Neural progenitor cell (in vitro differentiated cells): Measurements from ENCODE around the gene DEPP1. TPM values are rescaled to one million over a fixed set of nuclear protein-coding genes. Genes with fewer than 3 reads are reported as not detected.

Experiments used
- DNase-seq: peaks from one replicate; pipeline ENCODE4 v3.0.0-alpha.2; 2016; ENCODE audit warnings: low spot score
- H2AFZ ChIP-seq: fragments of 200-600 bp; sonication (generic); replicated peaks from 2 replicates; pipeline ENCODE4 v1.6.1; 2016; ENCODE audit warnings: antibody characterized with exemption
- H3F3A ChIP-seq: fragments of 200-600 bp; sonication (generic); 2 replicates; pipeline ENCODE4 v1.6.1; 2016; ENCODE audit warnings: antibody characterized with exemption, low read depth
- H3K27ac ChIP-seq: fragments of 200-600 bp; sonication (generic); 2 replicates; pipeline ENCODE4 v1.5.1; 2016; ENCODE audit warnings: mild to moderate bottlenecking
- H3K27me3 ChIP-seq: fragments of 200-600 bp; sonication (generic); 2 replicates; pipeline ENCODE4 v1.6.1; 2016; ENCODE audit warnings: mild to moderate bottlenecking, moderate library complexity
- H3K36me3 ChIP-seq: fragments of 200-600 bp; sonication (generic); 2 replicates; pipeline ENCODE4 v1.5.1; 2016
- H3K4me1 ChIP-seq: fragments of 200-600 bp; sonication (generic); 2 replicates; pipeline ENCODE4 v1.6.1; 2016; ENCODE audit warnings: mixed run types
- H3K4me2 ChIP-seq: fragments of 200-600 bp; sonication (generic); 2 replicates; pipeline ENCODE4 v1.6.1; 2016
- H3K4me3 ChIP-seq: fragments of 200-600 bp; sonication (generic); 2 replicates; pipeline ENCODE4 v1.5.1; 2016
- H3K79me2 ChIP-seq: fragments of 200-600 bp; sonication (generic); 2 replicates; pipeline ENCODE4 v1.6.1; 2016; ENCODE audit warnings: low read depth
- H3K9ac ChIP-seq: fragments of 200-600 bp; sonication (generic); 2 replicates; pipeline ENCODE4 v1.6.1; 2016
- H3K9me3 ChIP-seq: fragments of 200-600 bp; sonication (generic); 2 replicates; pipeline ENCODE4 v1.5.1; 2016; ENCODE audit warnings: low read depth
- H4K20me1 ChIP-seq: fragments of 200-600 bp; sonication (generic); 2 replicates; pipeline ENCODE4 v1.6.1; 2016; ENCODE audit warnings: low read depth
- H3K27ac Mint-ChIP-seq: 3 replicates; pipeline ENCODE4 v1.8.0; 2021; ENCODE audit warnings: mixed read lengths
- H3K27me3 Mint-ChIP-seq: 2 replicates; pipeline ENCODE4 v1.8.0; 2022; ENCODE audit warnings: low read depth, mild to moderate bottlenecking, inconsistent platforms, moderate library complexity, mixed read lengths; ENCODE audit not compliant: insufficient read depth
- H3K36me3 Mint-ChIP-seq: 3 replicates; pipeline ENCODE4 v1.8.0; 2021; ENCODE audit warnings: mixed read lengths
- H3K4me1 Mint-ChIP-seq: 3 replicates; pipeline ENCODE4 v1.8.0; 2021; ENCODE audit warnings: mixed read lengths
- H3K4me3 Mint-ChIP-seq: 3 replicates; pipeline ENCODE4 v1.8.0; 2021; ENCODE audit warnings: mild to moderate bottlenecking, moderate library complexity, mixed read lengths
- H3K9me3 Mint-ChIP-seq: 3 replicates; pipeline ENCODE4 v1.8.0; 2020; ENCODE audit warnings: mixed read lengths
- EZH2 ChIP-seq: fragments of 200-600 bp; sonication (generic); IDR thresholded peaks from 2 replicates; pipeline ENCODE4 v1.6.1; 2017; ENCODE audit warnings: antibody characterized with exemption, mild to moderate bottlenecking, moderate library complexity
- EZH2phosphoT487 ChIP-seq: fragments of 200-600 bp; sonication (generic); IDR thresholded peaks from 2 replicates; pipeline ENCODE4 v1.6.1; 2017; ENCODE audit warnings: antibody characterized with exemption
- total RNA-seq: library from RNA; depleted of rRNA; stranded (reverse); fragments of >200 nt; gene quantifications from 2 replicates; pipeline ENCODE4 v1.2.3, GENCODE V29; 2015; ENCODE audit warnings: low replicate concordance
- TF ChIP-seq, protein P1 (sequence below): fragments of 200-600 bp; sonication (generic); IDR thresholded peaks from 2 replicates; pipeline ENCODE4 v1.5.1; 2017; ENCODE audit warnings: antibody characterized with exemption, mild to moderate bottlenecking

Gene DEPP1
- total RNA-seq, 1 donor from 2014 or later: not detected

DNA sequence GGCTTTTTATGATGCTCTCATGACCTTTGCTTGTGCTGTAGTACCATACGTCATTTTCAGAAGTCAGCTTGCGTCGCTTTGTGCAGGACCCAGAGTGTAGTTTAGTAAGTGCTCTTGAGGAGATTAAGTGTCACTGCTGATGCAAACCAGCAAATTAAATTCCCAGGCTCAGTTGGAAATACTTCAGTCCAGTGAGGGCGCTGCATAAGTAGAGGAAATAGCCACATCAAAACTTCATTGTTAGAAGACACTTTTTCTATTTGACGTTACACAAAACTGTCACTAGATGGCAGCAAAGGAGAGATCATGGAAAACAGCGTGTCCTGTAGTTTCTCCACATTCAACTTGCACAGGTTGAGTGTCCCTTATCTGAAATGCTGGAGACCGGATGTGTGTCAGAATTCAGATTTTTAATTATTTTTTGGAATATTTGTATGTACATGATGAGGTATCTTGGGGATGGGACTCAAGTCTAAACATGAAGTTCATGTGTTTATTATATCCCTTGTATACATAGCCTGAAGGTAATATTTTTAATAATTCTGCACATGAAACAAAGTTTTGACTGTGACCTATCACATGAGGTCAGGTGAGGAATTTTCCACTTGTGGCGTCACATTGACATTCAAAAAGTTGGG is 30.0 kb upstream of the DEPP1 start:
- H3K27ac Mint-ChIP-seq: no peak overlapping the region
- no peaks in the 10 kb centered on the region for H3K27me3 ChIP-seq
- DNase-seq: peak; percentile 78

DNA sequence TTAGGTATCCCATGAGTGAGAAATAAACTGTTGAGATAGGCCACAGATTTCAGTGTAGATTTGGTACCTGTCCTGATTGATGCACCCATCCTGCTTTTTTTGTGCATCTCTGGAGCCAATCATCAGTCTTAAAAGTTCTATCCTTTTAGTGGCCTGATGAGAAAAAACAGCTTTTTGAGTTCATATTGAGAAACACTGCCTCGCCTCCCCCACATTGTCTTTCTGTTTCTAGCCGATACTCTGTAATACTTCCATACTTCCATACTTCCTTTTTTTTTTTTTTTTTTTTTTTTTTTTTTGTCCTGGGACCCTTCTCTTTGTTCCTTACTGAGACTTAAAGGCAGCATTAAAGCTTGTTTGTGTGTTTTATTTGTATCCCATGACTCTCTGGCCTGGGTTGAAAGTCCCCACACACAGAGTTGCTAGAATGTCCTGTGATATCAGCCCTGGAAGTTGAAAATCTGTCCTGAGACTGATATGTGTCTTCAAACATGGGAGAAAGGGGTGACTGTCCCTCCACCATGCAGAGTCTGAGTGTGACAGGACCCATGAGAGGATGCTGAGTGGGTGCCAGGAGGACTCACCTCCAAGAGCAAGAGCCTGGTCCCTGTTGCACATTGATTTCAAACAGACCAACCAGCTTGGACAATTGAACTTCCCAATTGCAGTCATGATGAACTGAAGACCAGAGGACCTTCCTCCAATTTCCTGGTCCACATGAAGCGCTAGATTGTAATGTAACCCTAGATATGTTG is 27.8 kb upstream of the DEPP1 start:
- H3K9ac ChIP-seq: no peak overlapping the region
- no peak for DNase-seq
- no peaks in the 10 kb centered on the region for H3K27me3 Mint-ChIP-seq
- H3K27me3 ChIP-seq: no peaks in the 10 kb centered on the region
- peaks cover 23% of the 10 kb centered on the region for H4K20me1 ChIP-seq
- no peak overlapping the region for H3K4me3 ChIP-seq
- peaks cover 8% of the 10 kb centered on the region for H3F3A ChIP-seq
- TF ChIP-seq EZH2phosphoT487 (no peak), EZH2 (no peak)
- TF ChIP-seq, protein P1, sequence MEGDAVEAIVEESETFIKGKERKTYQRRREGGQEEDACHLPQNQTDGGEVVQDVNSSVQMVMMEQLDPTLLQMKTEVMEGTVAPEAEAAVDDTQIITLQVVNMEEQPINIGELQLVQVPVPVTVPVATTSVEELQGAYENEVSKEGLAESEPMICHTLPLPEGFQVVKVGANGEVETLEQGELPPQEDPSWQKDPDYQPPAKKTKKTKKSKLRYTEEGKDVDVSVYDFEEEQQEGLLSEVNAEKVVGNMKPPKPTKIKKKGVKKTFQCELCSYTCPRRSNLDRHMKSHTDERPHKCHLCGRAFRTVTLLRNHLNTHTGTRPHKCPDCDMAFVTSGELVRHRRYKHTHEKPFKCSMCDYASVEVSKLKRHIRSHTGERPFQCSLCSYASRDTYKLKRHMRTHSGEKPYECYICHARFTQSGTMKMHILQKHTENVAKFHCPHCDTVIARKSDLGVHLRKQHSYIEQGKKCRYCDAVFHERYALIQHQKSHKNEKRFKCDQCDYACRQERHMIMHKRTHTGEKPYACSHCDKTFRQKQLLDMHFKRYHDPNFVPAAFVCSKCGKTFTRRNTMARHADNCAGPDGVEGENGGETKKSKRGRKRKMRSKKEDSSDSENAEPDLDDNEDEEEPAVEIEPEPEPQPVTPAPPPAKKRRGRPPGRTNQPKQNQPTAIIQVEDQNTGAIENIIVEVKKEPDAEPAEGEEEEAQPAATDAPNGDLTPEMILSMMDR: no peak
- H3K9me3 Mint-ChIP-seq: peaks cover 33% of the 10 kb centered on the region
- H3K4me3 Mint-ChIP-seq: no peak overlapping the region
- no peaks in the 10 kb centered on the region for H3K4me1 ChIP-seq
- H3K9me3 ChIP-seq: no peaks in the 10 kb centered on the region
- peaks cover under 1% of the 10 kb centered on the region for H3K4me1 Mint-ChIP-seq
- no peak overlapping the region for H3K27ac Mint-ChIP-seq
- H3K27ac ChIP-seq: no peak overlapping the region
- H3K79me2 ChIP-seq: peaks cover 33% of the 10 kb centered on the region
- H3K36me3 ChIP-seq: peaks cover 18% of the 10 kb centered on the region
- no peak overlapping the region for H3K4me2 ChIP-seq
- H2AFZ ChIP-seq: no peak overlapping the region
- H3K36me3 Mint-ChIP-seq: peaks cover 32% of the 10 kb centered on the region

More for the DNA sequence above, 30.0 kb upstream of the DEPP1 start:
- Histone ChIP-seq H2AFZ (no peak overlapping the region), H3K79me2 (peaks cover 11% of the 10 kb centered on the region), H3K4me2 (peak overlapping the region; percentile 17), H3K9me3 (no peaks in the 10 kb centered on the region), H3K9ac (no peak overlapping the region), H3F3A (peaks cover 8% of the 10 kb centered on the region), H4K20me1 (peaks cover 4% of the 10 kb centered on the region), H3K27ac (no peak overlapping the region), H3K4me1 (no peaks in the 10 kb centered on the region), H3K36me3 (peaks cover 13% of the 10 kb centered on the region), H3K4me3 (no peak overlapping the region)
- Mint-ChIP-seq H3K4me1 (no peaks in the 10 kb centered on the region), H3K4me3 (no peak overlapping the region), H3K9me3 (peaks cover 22% of the 10 kb centered on the region), H3K36me3 (peaks cover 17% of the 10 kb centered on the region), H3K27me3 (no peaks in the 10 kb centered on the region)
- TF ChIP-seq, protein P1: peak; percentile 87
- TF ChIP-seq EZH2phosphoT487: no peak
- TF ChIP-seq EZH2: no peak

DNA sequence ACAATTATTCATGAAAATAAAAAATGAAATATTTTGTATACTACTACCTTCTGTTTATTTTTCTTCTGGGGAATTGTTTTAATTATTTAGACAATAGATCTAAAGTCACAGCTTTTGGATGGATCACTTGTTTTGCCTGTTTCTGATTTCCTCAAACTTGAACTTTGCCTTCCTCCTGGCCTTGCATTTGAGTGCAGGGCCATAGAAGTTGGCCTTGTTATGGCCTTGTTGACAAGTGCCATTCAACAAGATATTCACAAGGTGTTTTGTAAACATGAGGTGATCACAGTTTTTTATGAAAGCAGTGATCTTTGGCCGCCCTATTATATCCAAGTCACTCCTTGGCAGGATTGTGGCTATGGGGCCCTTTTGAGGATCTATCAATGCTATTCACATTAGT is 26.7 kb upstream of the DEPP1 start:
- H3K9me3 ChIP-seq: no peaks in the 10 kb centered on the region
- no peak overlapping the region for H3K4me3 ChIP-seq
- peaks cover 34% of the 10 kb centered on the region for H3K9me3 Mint-ChIP-seq
- no peak overlapping the region for H3K27ac Mint-ChIP-seq
- peaks cover 5% of the 10 kb centered on the region for H3K4me1 Mint-ChIP-seq
- H3K27ac ChIP-seq: no peak overlapping the region
- H3K36me3 ChIP-seq: peaks cover 18% of the 10 kb centered on the region
- H2AFZ ChIP-seq: no peak overlapping the region
- H3F3A ChIP-seq: peaks cover 12% of the 10 kb centered on the region
- no peak for TF ChIP-seq EZH2
- TF ChIP-seq EZH2phosphoT487: no peak
- TF ChIP-seq, protein P1: no peak
- no peaks in the 10 kb centered on the region for H3K27me3 ChIP-seq
- H3K27me3 Mint-ChIP-seq: no peaks in the 10 kb centered on the region
- H3K36me3 Mint-ChIP-seq: peaks cover 32% of the 10 kb centered on the region
- no peak overlapping the region for H3K4me2 ChIP-seq
- H4K20me1 ChIP-seq: peaks cover 23% of the 10 kb centered on the region
- no peak for DNase-seq
- no peak overlapping the region for H3K4me3 Mint-ChIP-seq
- peaks cover 37% of the 10 kb centered on the region for H3K79me2 ChIP-seq
- peaks cover 2% of the 10 kb centered on the region for H3K4me1 ChIP-seq
- H3K9ac ChIP-seq: no peak overlapping the region
